Endothelial cell of umbilical vein (primary cell): Measurements from ENCODE around the gene KCTD10. TPM values are rescaled to one million over a fixed set of nuclear protein-coding genes. Genes with fewer than 3 reads are reported as not detected.

Source experiments
- BruUV-seq: library from RNA; stranded (reverse); fragments of 400-500 nt; replicated peaks from 2 replicates; lab custom pipeline; 2021; lab: Mats Ljungman, UMichigan
- CTCF ChIA-PET: fragments of 300-600, 350-600 bp; sonication (Branson Sonifier 250); formaldehyde crosslinking; loops from one replicate; lab custom pipeline; 2021; ENCODE audit warnings: antibody characterized with exemption, inconsistent platforms; lab: Charles Lee
- POLR2A ChIA-PET: fragments of 300-600, 350-600 bp; sonication (Branson Sonifier 250); formaldehyde crosslinking; loops from one replicate; lab custom pipeline; 2021; ENCODE audit warnings: antibody characterized with exemption, inconsistent platforms; lab: Charles Lee
- DNase-seq: peaks from one replicate; pipeline ENCODE4 v3.0.0-alpha.2; 2011; ENCODE audit warnings: low read depth, low spot score
- FAIRE-seq: peaks from 2 replicates; lab custom pipeline; 2011; peaks lifted over from hg19 to GRCh38; lab: Jason Lieb, UNC
- H2AFZ ChIP-seq: 2 replicates; pipeline ENCODE4 v1.6.0; 2012; ENCODE audit warnings: low read depth, low read length, control low read depth, inconsistent platforms
- H3K27ac ChIP-seq: 2 replicates; pipeline ENCODE4 v1.5.1; 2011; ENCODE audit warnings: low read depth, mild to moderate bottlenecking, control low read depth, low read length, moderate library complexity; ENCODE audit not compliant: insufficient read depth
- H3K27me3 ChIP-seq, 2 experiments: 2 replicates each; pipeline versions ENCODE4 v1.6.0 to v1.6.1; 2011; ENCODE audit warnings: low read length in 2 of 2, mixed read lengths in 1 of 2; ENCODE audit not compliant: control insufficient read depth in 2 of 2, insufficient read depth in 2 of 2
- H3K36me3 ChIP-seq, 2 experiments: 2 replicates in 1 of 2; 3 replicates in 1 of 2; pipeline ENCODE4 v1.5.1; 2011; ENCODE audit warnings: low read length in 2 of 2, mild to moderate bottlenecking in 1 of 2, moderate library complexity in 1 of 2; ENCODE audit not compliant: control insufficient read depth in 2 of 2, insufficient read depth in 2 of 2; ENCODE audit errors: extremely low read depth in 1 of 2
- H3K4me1 ChIP-seq: 3 replicates; pipeline ENCODE4 v1.5.1; 2011; ENCODE audit warnings: mild to moderate bottlenecking, low read length; ENCODE audit not compliant: control insufficient read depth, insufficient read depth; ENCODE audit errors: extremely low read depth
- H3K4me2 ChIP-seq: 2 replicates; pipeline ENCODE4 v1.6.1; 2011; ENCODE audit warnings: low read length, control low read depth, mixed read lengths; ENCODE audit not compliant: insufficient read depth
- H3K4me3 ChIP-seq, 3 experiments: fragments of 200-600 bp in 1 of 3; sonication (generic), shearing (Covaris generic) in 1 of 3; replicated peaks in 1 of 3; 2 replicates each; pipeline ENCODE4 v1.5.1; 2011 to 2016; ENCODE audit warnings: control low read depth in 3 of 3, low read length in 3 of 3, mild to moderate bottlenecking in 2 of 3, inconsistent platforms in 1 of 3, low read depth in 1 of 3, moderate library complexity in 1 of 3; ENCODE audit not compliant: insufficient read depth in 1 of 3
- H3K79me2 ChIP-seq: 2 replicates; pipeline ENCODE4 v1.6.0; 2012; ENCODE audit warnings: low read length, inconsistent platforms; ENCODE audit not compliant: control insufficient read depth, insufficient read depth
- H3K9ac ChIP-seq: replicated peaks from 2 replicates; pipeline ENCODE3; 2011; ENCODE audit warnings: low read length, control low read depth; ENCODE audit not compliant: insufficient read depth; ENCODE audit errors: extremely low read depth
- H3K9me1 ChIP-seq: replicated peaks from 3 replicates; pipeline ENCODE4 v1.6.0; 2011; ENCODE audit warnings: mild to moderate bottlenecking, low read length; ENCODE audit not compliant: control insufficient read depth, insufficient read depth; ENCODE audit errors: extremely low read depth
- H3K9me3 ChIP-seq: replicated peaks from 2 replicates; pipeline ENCODE4 v1.5.1; 2012; ENCODE audit warnings: low read length, inconsistent platforms; ENCODE audit not compliant: control insufficient read depth, insufficient read depth
- H4K20me1 ChIP-seq: replicated peaks from 2 replicates; pipeline ENCODE3; 2011; ENCODE audit warnings: mild to moderate bottlenecking, low read length; ENCODE audit not compliant: control insufficient read depth, insufficient read depth; ENCODE audit errors: extremely low read depth
- FOS ChIP-seq: IDR thresholded peaks from 2 replicates; pipeline ENCODE4 v1.6.1; 2011; ENCODE audit warnings: mild to moderate bottlenecking, low read length, moderate library complexity, borderline replicate concordance; ENCODE audit not compliant: insufficient read depth
- GATA2 ChIP-seq: IDR thresholded peaks from 2 replicates; pipeline ENCODE4 v1.7.0; 2011; ENCODE audit warnings: low read depth, mild to moderate bottlenecking, moderate library complexity, mixed read lengths, low read length; ENCODE audit not compliant: insufficient read length, insufficient read depth
- JUN ChIP-seq: IDR thresholded peaks from 2 replicates; pipeline ENCODE4 v1.6.1; 2011; ENCODE audit warnings: borderline replicate concordance, low read depth; ENCODE audit not compliant: insufficient read length, insufficient read depth
- MAX ChIP-seq: IDR thresholded peaks from 2 replicates; pipeline ENCODE4 v1.6.1; 2011; ENCODE audit not compliant: insufficient read depth, insufficient read length
- MYC ChIP-seq: IDR thresholded peaks from one replicate; pipeline ENCODE4 v1.6.1; 2011; ENCODE audit warnings: mild to moderate bottlenecking, low read depth, low read length
- POLR2A ChIP-seq: IDR thresholded peaks from 2 replicates; pipeline ENCODE4 v1.6.1; 2012; ENCODE audit warnings: low read depth, mild to moderate bottlenecking, control low read depth, low read length
- POLR2AphosphoS5 ChIP-seq: IDR thresholded peaks from 2 replicates; pipeline ENCODE4 v1.6.1; 2012; ENCODE audit warnings: low read depth, mild to moderate bottlenecking, control low read depth, low read length, moderate library complexity; ENCODE audit not compliant: insufficient read depth
- dilution Hi-C: fragments of 300-500 bp; cut with MboI; formaldehyde crosslinking; loops from one replicate; pipeline ENCODE4 v1.15.0; 2019; ENCODE audit warnings: low sequenced_read_pairs; ENCODE audit not compliant: extremely low pct_ligation_motif_present
- intact Hi-C: fragments of 100-400 bp; cut with micrococcal nuclease; formaldehyde crosslinking; loops from one replicate; pipeline ENCODE4 v1.10.0; 2022
- polyA plus RNA-seq, 4 experiments: library from polyadenylated mRNA; depleted of rRNA in 3 of 4; stranded (reverse) in 3 of 4; unstranded in 1 of 4; fragments of >200 nt; gene quantifications; 2 replicates each; pipeline versions ENCODE4 v1.2.1 to v1.2.3, GENCODE V29; 2011 to 2012; ENCODE audit warnings: missing spikeins in 1 of 4
- total RNA-seq: library from RNA; stranded (reverse); gene quantifications from 2 replicates; pipeline ENCODE4 v1.2.3, GENCODE V29; 2021
- TF ChIP-seq, protein P1 (sequence below), 2 donors: IDR thresholded peaks; 1 replicate in 1 of 2; 2 replicates in 1 of 2; pipeline ENCODE4 v1.5.1; 2011; ENCODE audit warnings: low read length in 2 of 2, mild to moderate bottlenecking in 2 of 2, moderate library complexity in 2 of 2, control low read depth in 1 of 2, inconsistent platforms in 1 of 2, low read depth in 1 of 2; ENCODE audit not compliant: insufficient read depth in 1 of 2; ENCODE audit errors: extremely low read depth in 1 of 2

The KCTD10 gene
- total and polyA plus RNA-seq, 2 donors (not counting 3 experiments of a cell fraction or from before 2014, with no cell fraction given), result 101 to 112 TPM

DNA sequence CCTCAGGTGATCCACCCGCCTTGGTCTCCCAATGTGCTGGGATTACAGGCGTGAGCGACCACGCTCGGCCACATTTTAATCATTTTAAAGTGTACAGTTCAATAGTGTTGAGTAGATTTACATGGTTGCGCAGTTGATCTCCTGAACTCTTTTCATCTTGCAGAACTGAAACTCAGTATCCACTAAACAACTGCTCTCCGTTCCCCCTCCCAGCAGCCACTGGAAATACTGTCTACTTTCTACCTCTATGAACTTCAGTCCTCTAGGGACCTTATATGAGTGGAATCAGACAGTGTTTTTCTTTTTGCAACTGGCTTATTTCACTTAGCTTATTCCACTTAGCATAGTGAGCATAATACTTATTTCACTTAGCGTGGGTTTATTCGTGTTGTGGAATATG, 53.7 kb downstream of the KCTD10 start:
- H3K9ac ChIP-seq, result no peak overlapping the region
- POLR2A ChIA-PET, result interaction anchor here (0.5 kb wide), 1 partner anchor 301 kb away, joined by 5 read pairs; no protein-coding TSS in a partner anchor

More for the DNA sequence above, 53.7 kb downstream of the KCTD10 start:
- dilution Hi-C loops (no loop called here), intact Hi-C loops (no loop called here)
- CTCF ChIA-PET, result interaction anchor here (1.2 kb wide), 2 partner anchors 10 to 30 kb away, joined by 3 to 4 read pairs; no protein-coding TSS in a partner anchor
- Histone ChIP-seq H3K27me3 (peaks cover 0 to 2% of the 10 kb centered on the region in 2 experiments), H2AFZ (no peak overlapping the region), H3K4me1 (no peaks in the 10 kb centered on the region), H3K79me2 (no peaks in the 10 kb centered on the region), H4K20me1 (no peaks in the 10 kb centered on the region), H3K36me3 (no peaks in the 10 kb centered on the region), H3K4me2 (no peak overlapping the region), H3K9me1 (no peaks in the 10 kb centered on the region), H3K4me3 (no peak overlapping the region), H3K27ac (no peak overlapping the region), H3K9me3 (no peaks in the 10 kb centered on the region)
- BruUV-seq, result no TSS peak
- peak; percentile 33 for FAIRE-seq
- TF ChIP-seq MAX (no peak), JUN (no peak), MYC (no peak), GATA2 (no peak), FOS (no peak), POLR2AphosphoS5 (no peak), POLR2A (no peak)
- TF ChIP-seq, protein P1, sequence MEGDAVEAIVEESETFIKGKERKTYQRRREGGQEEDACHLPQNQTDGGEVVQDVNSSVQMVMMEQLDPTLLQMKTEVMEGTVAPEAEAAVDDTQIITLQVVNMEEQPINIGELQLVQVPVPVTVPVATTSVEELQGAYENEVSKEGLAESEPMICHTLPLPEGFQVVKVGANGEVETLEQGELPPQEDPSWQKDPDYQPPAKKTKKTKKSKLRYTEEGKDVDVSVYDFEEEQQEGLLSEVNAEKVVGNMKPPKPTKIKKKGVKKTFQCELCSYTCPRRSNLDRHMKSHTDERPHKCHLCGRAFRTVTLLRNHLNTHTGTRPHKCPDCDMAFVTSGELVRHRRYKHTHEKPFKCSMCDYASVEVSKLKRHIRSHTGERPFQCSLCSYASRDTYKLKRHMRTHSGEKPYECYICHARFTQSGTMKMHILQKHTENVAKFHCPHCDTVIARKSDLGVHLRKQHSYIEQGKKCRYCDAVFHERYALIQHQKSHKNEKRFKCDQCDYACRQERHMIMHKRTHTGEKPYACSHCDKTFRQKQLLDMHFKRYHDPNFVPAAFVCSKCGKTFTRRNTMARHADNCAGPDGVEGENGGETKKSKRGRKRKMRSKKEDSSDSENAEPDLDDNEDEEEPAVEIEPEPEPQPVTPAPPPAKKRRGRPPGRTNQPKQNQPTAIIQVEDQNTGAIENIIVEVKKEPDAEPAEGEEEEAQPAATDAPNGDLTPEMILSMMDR (IDR thresholded peaks at IDR 0.05; ENCODE audit: extremely low read depth in 1 of 2, insufficient read depth in 1 of 2, low read depth in 1 of 2, low read length in 2 of 2), result no peak
- no peak for DNase-seq
